HG03432 (cell line): Measurements from ENCODE around the gene TMEM106B.

Experiments
- ATAC-seq: cut with Tn5 transposase; IDR thresholded peaks from one replicate; pipeline ENCODE4 v1.9.1; 2021; ENCODE audit warnings: mild to moderate bottlenecking, moderate library complexity; ENCODE audit not compliant: unreplicated experiment

The TMEM106B gene

GRCh38 chr7:12226756-12227155, 15.7 kb downstream of the TMEM106B start:
- ATAC-seq, result no peak

- ATAC-seq, result no peak
Measured at GRCh38 chr7:12228024-12228423, 16.9 kb downstream of the TMEM106B start.

DNA sequence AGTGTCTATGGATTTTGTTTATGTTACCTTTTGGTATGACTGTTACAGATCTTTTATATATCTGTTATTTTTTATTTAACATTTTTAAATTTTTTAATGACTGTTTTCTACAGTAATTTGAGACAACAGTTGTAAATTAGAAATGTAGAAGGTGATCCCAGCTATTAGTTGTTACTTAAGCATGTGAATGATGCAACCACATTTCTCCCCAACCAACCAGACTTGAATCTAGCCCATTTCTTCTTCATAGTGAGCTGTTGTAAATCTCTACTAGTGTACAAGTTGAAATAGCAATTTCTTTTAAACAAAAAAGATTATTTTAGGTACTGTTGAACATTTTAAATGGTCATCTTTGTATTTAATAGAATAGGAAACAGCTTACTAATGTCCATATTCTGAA, 18.0 kb downstream of the TMEM106B start:
- no peak for ATAC-seq

DNA sequence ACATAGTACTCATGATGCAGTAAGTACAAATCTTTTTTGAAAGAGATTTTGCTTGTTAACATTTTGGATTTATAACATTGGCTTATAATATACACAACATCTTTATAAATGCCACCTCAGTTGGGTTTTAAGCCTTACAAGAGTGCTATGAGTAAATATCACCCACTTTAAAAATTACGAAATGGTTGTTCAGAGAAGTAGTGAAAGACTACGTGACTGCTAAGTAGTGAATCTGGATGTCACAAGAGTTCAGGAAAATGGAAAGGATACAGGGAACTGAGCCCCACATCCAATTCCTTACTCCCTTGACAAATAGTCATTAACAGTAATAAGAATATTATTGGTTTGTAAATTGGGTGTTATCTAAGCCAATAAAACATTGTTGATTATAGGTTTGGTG, 20.0 kb downstream of the TMEM106B start:
- no peak for ATAC-seq

GRCh38 chr7:12233175-12233574, 22.1 kb downstream of the TMEM106B start:
- peak; percentile 90 for ATAC-seq

DNA sequence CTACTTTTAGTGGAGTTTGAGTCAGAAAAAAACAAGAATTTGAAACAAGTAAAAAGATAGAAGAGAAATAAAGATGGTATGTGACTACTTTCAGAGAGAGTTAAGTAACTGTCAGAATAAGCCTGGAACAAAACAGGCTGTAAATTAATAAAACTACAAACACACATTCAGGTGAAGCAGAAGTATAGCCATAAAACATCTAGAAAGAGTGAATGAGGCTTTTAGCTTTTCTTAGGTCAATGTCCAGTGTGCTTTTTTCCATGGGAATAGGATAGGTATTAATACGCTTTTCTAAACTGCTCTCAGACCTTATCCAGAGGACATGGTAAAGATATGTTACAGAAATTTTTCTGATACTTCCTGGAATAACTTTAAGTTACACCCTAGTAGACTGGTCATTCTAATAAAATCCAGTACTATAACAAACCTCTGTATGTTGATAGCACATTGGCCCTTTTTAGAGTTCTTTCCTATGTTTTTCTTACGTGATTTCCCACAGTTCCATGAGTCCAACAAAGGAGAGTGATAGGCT, 23.3 kb downstream of the TMEM106B start:
- ATAC-seq, result no peak

GRCh38 chr7:12235970-12236369, 24.9 kb downstream of the TMEM106B start:
- no peak for ATAC-seq

DNA sequence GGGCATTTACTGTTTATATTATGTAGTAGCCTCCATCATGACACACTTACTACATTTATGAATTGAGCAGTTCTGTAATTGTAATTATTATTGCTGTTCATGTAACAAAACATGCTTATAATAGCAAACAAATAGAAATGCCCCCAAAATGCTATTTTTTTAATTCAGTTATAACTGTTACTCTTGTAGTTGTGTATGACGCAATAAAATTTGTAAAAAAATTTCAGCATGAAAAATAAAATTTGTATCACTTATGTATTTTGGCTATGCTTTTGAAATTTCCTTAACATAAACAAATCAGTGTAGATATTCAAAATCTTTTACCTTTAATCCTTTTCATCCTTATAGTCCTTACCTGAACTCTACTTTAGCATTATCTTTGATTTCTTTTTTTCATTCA, 25.9 kb downstream of the TMEM106B start:
- ATAC-seq, result no peak

GRCh38 chr7:12239806-12240205, 28.7 kb downstream of the TMEM106B start:
- ATAC-seq, result no peak

- no peak for ATAC-seq
Measured at GRCh38 chr7:12244129-12244528, 33.0 kb downstream of the TMEM106B start.

GRCh38 chr7:12244694-12245093, 33.6 kb downstream of the TMEM106B start:
- ATAC-seq, result no peak

GRCh38 chr7:12249706-12250105, 38.6 kb downstream of the TMEM106B start:
- ATAC-seq, result no peak

- ATAC-seq, result no peak
Measured at GRCh38 chr7:12250232-12250631, 39.1 kb downstream of the TMEM106B start.

DNA sequence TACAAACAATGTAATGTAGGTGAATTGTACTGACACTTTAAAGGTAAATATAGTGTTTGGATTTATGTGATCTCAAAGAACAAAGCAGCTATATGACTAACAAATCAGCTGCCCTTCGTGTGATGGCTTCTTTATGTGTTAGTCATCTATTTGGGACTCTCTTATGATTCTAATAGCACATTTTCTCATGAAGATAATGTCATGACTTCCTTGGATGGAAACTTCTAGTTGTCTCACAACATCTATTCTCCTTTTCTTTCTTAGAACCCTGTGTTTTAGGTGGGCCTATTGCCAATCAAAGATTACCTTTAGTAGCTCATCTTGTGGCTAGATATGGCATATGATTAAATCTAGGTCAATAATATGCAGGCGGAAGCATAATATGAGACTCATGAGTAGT, 45.0 kb downstream of the TMEM106B start:
- ATAC-seq, result no peak

- ATAC-seq, result peak; percentile 100
Measured at GRCh38 chr7:12257582-12257981, 46.5 kb downstream of the TMEM106B start.

GRCh38 chr7:12258074-12258473, 47.0 kb downstream of the TMEM106B start:
- ATAC-seq, result no peak

GRCh38 chr7:12267542-12267941, 56.4 kb downstream of the TMEM106B start:
- ATAC-seq, result no peak

DNA sequence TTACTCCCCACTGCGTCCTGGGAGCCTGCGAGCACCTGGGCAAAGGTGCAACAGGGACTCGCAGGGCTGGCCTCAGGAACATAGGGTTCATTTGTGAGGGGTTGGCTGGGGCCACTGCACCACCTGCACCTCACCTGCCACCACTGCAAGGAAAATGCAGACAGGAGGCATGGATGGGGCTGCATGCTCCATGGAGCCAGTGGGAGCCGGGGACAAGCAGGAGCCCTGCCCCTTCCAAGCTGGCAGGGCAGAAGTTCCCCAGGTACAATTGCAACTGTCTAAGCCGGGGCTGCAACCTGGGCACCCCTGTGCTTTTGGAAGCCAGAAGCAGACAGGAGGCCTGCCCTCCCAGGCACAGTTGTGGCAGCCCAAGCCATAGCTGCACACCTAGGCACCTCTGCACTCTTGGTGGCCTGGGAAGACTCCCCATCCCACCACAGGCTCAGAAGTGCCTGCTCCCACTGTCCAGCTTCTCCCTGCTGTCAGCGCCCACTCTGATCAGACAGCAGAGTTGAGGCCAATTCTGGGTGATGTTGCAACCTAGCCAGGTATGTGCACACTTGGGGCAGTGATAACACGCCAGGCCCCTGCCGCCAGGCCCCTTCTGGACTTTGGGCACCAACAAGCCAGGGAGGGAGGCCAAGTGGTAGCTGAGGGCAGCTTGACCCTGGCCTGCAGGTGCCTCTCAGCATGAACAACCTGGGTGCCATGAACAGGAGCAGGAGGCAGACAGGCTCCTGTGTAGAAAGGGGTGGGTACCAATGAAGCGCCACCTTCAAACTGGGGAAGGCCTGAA, 58.2 kb downstream of the TMEM106B start:
- ATAC-seq, result no peak

- ATAC-seq, result no peak
Measured at GRCh38 chr7:12281038-12281437, 69.9 kb downstream of the TMEM106B start.

DNA sequence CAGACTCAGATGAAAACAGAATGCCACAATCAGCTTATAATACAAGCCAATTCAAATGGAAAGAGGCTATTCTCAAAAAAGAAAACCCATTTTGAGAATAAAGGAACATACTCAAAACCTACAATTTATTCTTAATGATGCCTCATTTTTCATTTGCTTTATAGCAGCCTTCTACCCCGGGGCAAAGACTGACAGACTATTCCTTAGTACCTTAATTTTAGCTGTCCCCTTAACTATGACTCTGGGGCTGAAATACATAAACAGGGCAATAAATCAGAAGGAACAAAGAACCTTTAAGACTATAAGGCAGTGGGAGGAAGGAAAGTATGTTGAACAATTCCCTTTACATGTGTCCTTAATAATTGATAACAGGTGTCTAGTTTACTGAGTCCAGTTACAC, 76.8 kb downstream of the TMEM106B start:
- no peak for ATAC-seq

DNA sequence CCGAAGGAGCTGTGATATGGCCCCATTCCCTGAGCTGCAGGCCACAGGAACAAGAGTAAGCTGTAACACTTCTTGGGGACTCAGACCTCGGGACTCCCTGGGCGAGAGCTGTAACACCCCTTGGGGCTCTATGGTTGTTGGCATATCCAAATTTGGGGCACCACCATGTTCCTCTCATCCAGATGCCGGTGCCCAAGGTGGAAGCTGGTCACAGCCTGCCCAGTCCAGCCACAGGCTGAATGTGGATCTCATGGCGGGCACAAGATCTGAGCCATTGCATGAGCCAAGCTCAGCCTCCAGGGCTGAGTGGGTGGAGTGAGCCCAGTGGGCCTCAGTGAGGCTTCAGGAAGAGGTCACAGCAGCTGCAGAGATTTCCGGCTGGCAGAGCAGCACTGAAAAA, 78.9 kb downstream of the TMEM106B start:
- ATAC-seq, result no peak

DNA sequence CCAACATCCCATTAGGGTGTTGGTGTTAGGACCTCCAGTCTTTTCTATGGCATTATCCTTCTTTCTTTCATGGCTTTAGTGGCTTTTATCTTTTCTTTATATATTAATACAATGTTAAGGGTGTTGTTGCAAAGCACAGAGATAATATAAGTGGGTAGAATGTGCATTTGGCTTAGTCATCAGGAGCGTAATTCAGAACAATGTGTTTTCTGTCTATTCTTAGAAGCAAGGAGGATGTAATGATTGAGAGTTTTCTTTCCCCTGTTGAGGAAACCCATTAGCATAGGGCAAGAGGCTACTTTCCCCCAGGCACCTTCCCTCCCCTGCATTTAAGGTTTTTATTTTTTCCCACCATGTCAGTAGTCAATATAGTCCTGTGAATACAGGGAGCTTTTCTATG, 79.7 kb downstream of the TMEM106B start:
- no peak for ATAC-seq

GRCh38 chr7:12291870-12292269, 80.8 kb downstream of the TMEM106B start:
- ATAC-seq, result no peak
